Stomach (tissue), 4 donors: Measurements from ENCODE around the gene BLOC1S2.

Source experiments
- CTCF ChIP-seq, 7 experiments: fragments of 450-650 bp in 4 of 7; fragments of 200-600 bp in 3 of 7; sonication (generic) in 3 of 7; IDR thresholded peaks; one replicate each; pipeline ENCODE4 v1.5.1; 2016 to 2019; ENCODE audit warnings: antibody characterized with exemption in 7 of 7, control low read depth in 2 of 7, mild to moderate bottlenecking in 1 of 7
- POLR2AphosphoS5 ChIP-seq, 3 donors: sonication (generic); formaldehyde crosslinking; IDR thresholded peaks; one replicate each; pipeline ENCODE4 v1.6.1; 2016; ENCODE audit warnings: antibody characterized with exemption in 3 of 3

- TF ChIP-seq CTCF (IDR thresholded peaks at IDR 0.05) (no peak), POLR2AphosphoS5 (IDR thresholded peaks at IDR 0.05) (no peak)
Observed at GRCh38 chr10:100223879-100224278, 62.6 kb downstream of the BLOC1S2 start.
